Effector CD4-positive, alpha-beta T cell (primary cell): ENCODE measurements around the gene OSTN. TPM values are rescaled to one million over a fixed set of nuclear protein-coding genes. Genes with fewer than 3 reads are reported as not detected.
"Not testable (repeated sequence)": the region's sequence is repeated elsewhere in the genome, so short reads cannot be mapped to it uniquely, and the experiment has no call there.

Experiments
- DNase-seq: peaks from one replicate; pipeline ENCODE4 v3.0.0-alpha.2; 2020
- total RNA-seq: gene quantifications from one replicate; lab custom pipeline; 2026; lab: John Stamatoyannopoulos, UW

The OSTN gene
- total RNA-seq: not detected

GRCh38 chr3:191198932-191199331, at the start of gene OSTN:
Gene OSTN, plus strand, starts transcription at chr3:191199241. Its CDS starts 13,292 bp downstream, at chr3:191212533.
- no peak for DNase-seq

GRCh38 chr3:191151653-191152052, 47.4 kb upstream of the OSTN start:
- no peak for DNase-seq

DNA sequence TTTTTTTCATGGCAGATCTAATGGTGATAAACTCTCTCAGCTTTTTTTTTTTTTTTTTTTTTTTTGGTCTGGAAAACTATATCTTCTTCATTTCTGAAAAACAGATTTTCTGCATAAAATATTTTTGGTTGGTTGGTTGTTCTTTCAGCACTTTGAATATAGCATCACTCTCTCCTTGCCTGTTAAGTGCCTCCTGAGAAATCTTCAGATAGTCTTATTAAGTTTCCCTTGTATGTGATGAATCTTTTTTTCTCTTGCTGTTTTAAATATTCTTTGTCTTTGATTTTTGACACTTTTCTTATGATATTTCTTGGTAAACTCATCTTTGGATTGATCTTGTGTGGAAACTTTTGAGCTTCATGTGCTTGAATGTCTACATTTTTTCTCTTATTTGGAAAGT, 44.2 kb upstream of the OSTN start:
- no peak for DNase-seq

DNA sequence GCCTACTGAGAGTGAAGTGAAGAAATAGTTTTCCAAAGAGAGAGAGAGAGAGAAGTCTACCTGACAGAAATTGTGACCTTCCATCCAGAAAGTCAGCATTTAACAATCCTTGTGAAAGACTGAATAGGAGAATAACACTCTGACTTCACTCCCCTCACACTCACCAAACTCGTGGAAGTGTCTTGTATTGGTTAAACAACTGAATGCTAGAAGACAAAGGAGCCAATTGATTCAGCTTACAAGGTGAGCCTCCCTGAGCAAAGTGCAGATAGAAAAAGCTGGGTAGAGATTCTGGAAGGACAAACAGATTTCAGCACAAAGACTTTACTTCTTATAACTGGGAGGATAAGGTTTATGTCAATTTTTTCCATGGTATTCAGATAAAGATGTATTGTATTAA, 40.8 kb upstream of the OSTN start:
- no peak for DNase-seq

DNA sequence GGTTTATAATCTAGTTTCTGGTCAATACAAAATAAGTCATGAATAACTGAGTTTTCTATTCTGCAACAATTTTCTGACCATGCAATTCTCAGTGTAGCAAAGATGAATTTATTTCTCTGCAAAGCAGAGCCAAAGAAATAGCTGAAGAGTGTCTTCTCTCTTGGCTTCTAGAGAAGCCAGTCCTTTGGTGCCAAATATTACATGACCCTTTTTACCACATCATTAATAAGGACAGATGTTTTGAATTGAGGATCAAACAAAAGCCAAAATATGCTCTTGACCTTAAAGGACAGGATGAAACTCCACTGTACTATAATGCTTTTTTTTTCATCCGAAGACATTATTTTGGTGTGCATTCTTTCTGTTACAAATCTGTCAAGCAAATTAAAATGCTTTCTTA, 40.2 kb upstream of the OSTN start:
- DNase-seq: no peak

DNA sequence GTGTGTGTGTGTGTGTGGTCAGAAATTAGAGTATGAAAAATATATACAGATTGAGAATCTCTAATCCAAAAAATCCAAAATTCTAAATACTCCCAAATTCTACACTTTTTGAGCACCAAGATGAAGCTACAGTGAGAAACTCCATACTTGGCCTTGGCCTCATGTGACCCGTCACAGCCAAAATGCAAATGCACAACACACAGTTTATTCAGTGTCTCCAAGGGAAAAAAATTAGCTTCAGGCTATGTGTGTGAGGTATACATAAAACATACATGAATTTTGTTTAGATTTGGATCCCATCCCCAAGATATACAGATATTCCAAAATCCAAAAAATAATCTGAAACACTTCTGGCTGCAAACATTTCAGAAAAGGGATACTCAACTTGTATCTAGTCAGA, 33.2 kb upstream of the OSTN start:
- no peak for DNase-seq

- no peak for DNase-seq
Observed at GRCh38 chr3:191166368-191166767, 32.7 kb upstream of the OSTN start.

- DNase-seq: no peak
Observed at GRCh38 chr3:191169566-191169965, 29.5 kb upstream of the OSTN start.

DNA sequence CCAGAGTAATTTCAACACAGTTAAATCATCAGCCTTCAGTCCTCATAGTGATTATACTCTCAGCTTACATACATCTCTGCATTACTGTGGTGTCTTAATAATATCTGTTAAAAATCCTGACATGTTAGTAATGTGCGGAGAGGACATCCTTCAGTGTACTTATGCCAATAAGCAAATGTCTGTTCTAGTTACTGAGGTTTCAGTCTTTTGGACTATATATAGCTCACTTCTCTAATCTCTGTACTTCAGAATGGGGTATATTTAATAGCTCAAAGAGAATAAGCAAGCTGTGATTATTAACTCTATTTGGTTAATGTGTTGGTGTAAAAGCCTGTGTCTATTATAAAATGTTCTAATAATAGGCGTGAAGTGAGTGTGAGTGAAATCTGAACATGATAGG, 28.9 kb upstream of the OSTN start:
- no peak for DNase-seq

- DNase-seq: no peak
Observed at GRCh38 chr3:191175102-191175501, 23.9 kb upstream of the OSTN start.

GRCh38 chr3:191176038-191176785, 22.8 kb upstream of the OSTN start:
- DNase-seq: no peak

DNA sequence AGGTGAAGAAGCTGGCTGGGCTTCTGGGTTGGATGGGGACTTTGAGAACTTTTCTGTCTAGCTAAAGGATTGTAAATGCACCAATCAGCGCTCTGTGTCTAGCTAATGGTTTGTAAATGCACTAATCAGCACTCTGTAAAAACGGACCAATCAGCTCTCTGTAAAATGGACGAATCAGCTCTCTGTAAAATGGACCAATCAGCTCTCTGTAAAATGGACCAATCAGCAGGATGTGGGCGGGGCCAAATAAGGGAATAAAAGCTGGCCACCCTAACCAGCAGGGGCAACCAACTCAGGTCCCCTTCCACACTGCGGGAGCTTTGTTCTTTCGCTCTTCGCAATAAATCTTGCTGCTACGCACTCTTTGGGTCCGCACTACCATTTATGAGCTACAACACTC, 13.7 kb upstream of the OSTN start:
- not testable (repeated sequence) for DNase-seq

DNA sequence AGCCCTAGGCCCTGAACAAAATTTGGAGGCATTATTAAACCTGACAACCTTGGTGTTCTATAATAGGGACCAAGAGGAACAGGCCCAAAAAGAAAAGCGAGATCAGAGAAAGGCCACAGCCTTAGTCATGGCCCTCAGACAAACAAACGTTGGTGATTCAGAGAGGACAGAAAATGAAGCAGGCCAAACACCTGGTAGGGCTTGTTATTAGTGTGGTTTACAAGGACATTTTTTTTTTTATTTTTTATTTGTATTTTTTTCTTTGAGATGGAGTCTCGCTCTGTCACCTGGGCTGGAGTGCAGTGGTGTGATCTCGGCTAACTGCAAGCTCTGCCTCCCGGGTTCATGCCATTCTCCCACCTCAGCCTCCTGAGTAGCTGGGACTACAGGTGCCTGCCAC, 10.8 kb upstream of the OSTN start:
- DNase-seq: not testable (repeated sequence)

DNA sequence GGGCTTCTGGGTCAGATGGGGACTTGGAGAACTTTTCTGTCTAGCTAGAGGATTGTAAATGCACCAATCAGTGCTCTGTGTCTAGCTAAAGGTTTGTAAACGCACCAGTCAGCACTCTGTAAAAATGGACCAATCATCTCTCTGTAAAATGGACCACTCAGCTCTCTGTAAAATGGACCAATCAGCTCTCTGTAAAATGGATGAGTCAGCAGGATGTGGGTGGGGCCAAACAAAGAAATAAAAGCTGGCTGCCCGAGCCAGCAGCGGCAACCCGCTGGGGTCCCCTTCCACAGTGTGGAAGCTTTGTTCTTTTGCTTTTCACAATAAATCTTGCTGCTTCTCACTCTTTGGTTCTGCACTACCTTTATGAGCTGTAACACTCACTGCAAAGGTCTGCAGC, 6.8 kb upstream of the OSTN start:
- not testable (repeated sequence) for DNase-seq

- DNase-seq: no peak
Observed at GRCh38 chr3:191192941-191193340, 6.1 kb upstream of the OSTN start.

DNA sequence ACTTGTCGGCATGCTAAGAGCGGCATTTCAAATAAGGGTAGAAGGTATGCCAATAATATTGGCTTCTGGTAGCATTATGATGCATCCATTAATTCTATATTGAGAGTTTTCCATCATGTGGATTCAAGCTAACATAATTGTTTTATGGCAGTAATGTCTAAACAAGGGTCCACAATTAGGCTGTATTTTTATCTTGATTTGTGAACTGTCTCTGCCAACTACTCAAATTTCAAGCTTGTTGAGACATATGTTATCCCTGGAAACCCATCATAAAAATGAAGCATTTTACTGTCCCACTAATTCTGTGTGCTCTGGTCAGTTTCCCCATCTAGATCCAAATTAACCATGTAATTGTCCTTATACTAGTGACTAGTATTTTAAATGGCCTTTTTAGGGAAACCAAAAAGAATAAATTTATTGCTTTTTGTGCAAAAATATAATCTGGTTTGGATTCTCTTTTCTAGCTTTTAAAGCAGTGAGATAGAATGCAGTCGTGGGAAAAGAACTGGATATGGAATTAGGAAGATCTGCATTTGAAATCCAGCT, 1.2 kb upstream of the OSTN start:
- no peak for DNase-seq

DNA sequence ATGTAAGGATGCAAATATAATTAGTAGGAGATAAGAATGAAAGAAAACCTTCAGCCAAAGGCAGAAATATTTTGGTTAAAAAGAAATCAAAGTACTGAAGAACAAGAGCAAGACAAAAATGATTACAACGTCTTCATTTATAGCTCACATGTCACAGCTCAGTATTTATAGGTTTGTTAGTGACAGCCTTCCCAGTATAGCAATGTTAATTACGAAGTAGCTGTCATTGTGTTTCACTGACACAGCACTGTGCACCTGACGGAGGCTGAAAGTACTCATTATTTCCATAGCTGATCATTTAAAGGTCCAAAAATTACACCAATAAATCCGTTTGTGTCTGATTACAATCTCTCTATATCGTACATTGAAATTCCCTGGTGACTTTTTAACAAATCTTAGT, 561 bp upstream of the OSTN start:
- DNase-seq: no peak

DNA sequence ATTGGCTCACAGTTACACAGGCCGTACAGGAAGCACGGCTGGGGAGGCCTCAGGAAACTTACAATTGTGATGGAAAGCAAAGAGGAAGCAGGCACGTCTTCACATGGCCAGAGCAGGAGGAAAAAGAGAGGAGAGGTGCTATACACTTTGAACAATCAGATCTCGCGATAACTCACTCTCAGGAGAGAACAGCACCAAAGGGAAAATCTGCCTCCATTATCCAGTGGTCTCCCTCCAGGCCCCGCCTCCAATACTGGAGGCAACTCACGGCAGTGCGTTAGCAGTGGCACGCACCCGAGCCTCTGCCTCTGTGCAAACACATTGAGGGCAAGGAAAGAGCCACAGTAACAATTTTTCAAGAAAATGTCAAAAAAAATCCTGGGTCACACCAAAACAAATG, 11.0 kb downstream of the OSTN start:
- DNase-seq: no peak

- DNase-seq: no peak
Observed at GRCh38 chr3:191216510-191216909, 17.5 kb downstream of the OSTN start.

DNA sequence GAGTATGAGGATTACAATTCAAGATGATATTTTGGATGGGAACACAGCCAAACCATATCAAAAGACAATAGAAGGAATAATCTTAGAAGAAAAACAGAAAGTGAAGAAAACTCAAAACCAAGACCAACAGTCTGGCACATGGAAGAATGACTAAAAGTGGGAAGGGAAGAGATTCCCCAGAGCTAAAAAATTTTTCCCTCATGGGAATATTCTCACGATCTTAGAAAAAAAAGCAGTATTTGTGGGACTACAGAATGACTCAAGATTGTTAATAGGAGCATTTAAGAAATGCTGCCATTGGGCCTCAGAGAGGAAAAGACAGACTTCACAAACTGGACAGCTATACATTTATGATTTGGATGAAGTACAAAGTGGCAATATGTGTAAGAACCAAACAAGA, 18.3 kb downstream of the OSTN start:
- DNase-seq: no peak

DNA sequence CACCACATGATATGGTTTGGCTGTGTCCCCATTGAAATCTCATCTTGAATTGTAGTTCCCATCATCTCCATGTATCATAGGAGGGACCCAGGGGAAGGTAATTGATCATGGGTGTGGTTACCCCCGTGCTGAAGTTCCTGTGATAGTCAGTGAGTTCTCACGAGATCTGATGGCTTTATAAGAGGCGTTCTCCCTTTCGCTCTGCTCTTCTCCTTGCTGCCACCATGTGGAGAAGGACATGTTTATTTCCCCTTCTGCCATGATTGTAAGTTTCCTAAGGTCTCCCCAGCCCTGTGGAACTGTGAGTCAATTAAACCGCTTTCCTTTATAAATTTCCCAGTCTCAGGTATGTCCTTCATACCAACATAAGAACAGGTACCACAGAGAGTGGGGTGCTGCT, 21.9 kb downstream of the OSTN start:
- DNase-seq: no peak

- DNase-seq: no peak
Observed at GRCh38 chr3:191221638-191222037, 22.6 kb downstream of the OSTN start.

DNA sequence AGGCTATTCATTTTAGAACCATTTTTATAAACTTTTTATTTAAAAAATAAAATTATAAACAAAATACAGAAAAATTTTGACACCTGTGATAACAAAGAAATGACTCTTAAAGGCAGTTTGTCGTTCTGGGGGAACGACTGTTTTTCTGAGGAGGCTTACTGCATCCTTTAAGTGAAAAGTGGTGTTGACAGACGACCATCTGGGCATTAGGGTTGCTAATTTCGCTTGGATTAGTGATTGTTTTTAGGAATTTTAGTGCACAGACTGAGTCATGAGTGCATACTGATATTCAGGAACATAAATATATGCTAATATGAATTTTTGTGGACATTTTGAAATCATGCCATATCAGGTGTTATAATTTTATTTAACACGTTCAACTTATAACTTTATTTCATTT, 28.5 kb downstream of the OSTN start:
- no peak for DNase-seq

DNA sequence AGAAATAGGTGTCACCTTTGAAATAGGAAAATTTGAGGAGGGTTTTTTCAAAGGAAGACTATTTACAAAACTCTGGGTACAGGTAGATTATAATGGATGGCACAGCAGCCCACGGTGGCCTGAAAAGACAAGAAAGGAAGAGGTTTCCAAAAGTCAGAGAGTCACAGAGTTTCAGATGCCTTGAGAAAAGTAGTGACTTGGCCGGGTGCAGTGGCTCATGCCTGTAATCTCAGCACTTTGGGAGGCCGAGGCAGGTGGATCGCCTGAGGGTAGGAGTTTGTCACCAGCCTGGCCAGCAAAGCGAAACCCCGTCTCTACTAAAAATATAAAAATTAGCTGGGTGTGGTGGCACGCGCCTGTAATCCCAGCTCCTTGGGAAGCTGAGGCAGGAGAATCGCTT, 35.2 kb downstream of the OSTN start:
- no peak for DNase-seq
